CD1c-positive myeloid dendritic cell (primary cell): Measurements from ENCODE around the gene HS3ST6.
"Not testable (repeated sequence)": the region's sequence is repeated elsewhere in the genome, so short reads cannot be mapped to it uniquely, and the experiment has no call there.

Experiments
- DNase-seq: peaks from one replicate; pipeline ENCODE4 v3.0.0-alpha.2; 2016; ENCODE audit errors: extremely low spot score

HS3ST6 gene

GRCh38 chr16:1907226-1907860 lies 10.9 kb downstream of the HS3ST6 start:
- DNase-seq: no peak

GRCh38 chr16:1906846-1907165 lies 11.4 kb downstream of the HS3ST6 start:
- no peak for DNase-seq

- DNase-seq: no peak
Measured at GRCh38 chr16:1906055-1906845, 12.0 kb downstream of the HS3ST6 start.

- DNase-seq: no peak
Measured at GRCh38 chr16:1903845-1904840, 14.1 kb downstream of the HS3ST6 start.

- DNase-seq: no peak
Measured at GRCh38 chr16:1903220-1903574, 15.0 kb downstream of the HS3ST6 start.

GRCh38 chr16:1902547-1903219 lies 15.5 kb downstream of the HS3ST6 start:
- no peak for DNase-seq

GRCh38 chr16:1900452-1900774 lies 17.8 kb downstream of the HS3ST6 start:
- DNase-seq: no peak

- no peak for DNase-seq
Measured at GRCh38 chr16:1899641-1900451, 18.4 kb downstream of the HS3ST6 start.

GRCh38 chr16:1897692-1898091 lies 20.5 kb downstream of the HS3ST6 start:
- DNase-seq: not testable (repeated sequence)

- DNase-seq: no peak
Measured at GRCh38 chr16:1895949-1896675, 22.1 kb downstream of the HS3ST6 start.

- no peak for DNase-seq
Measured at GRCh38 chr16:1895068-1895467, 23.1 kb downstream of the HS3ST6 start.

GRCh38 chr16:1890708-1891050 lies 27.5 kb downstream of the HS3ST6 start:
- no peak for DNase-seq

- DNase-seq: no peak
Measured at GRCh38 chr16:1890024-1890707, 28.0 kb downstream of the HS3ST6 start.

- no peak for DNase-seq
Measured at GRCh38 chr16:1887711-1888354, 30.4 kb downstream of the HS3ST6 start.

GRCh38 chr16:1884889-1885288 lies 33.3 kb downstream of the HS3ST6 start:
- no peak for DNase-seq

GRCh38 chr16:1884155-1884760 lies 34.0 kb downstream of the HS3ST6 start:
- DNase-seq: peak; percentile 53

- not testable (repeated sequence) for DNase-seq
Measured at GRCh38 chr16:1881172-1881571, 37.0 kb downstream of the HS3ST6 start.

GRCh38 chr16:1879477-1879876 lies 38.7 kb downstream of the HS3ST6 start:
- DNase-seq: no peak

GRCh38 chr16:1878256-1878655 lies 40.0 kb downstream of the HS3ST6 start:
- no peak for DNase-seq
